GM23338 (cell line): ENCODE data around the gene NOPCHAP1.

Experiments used
- EZH2 ChIP-seq: fragments of 200-600 bp; sonication (generic); IDR thresholded peaks from one replicate; pipeline ENCODE4 v1.8.0; 2017; ENCODE audit warnings: antibody characterized with exemption, mild to moderate bottlenecking, low read depth; ENCODE audit not compliant: unreplicated experiment
- EZH2phosphoT487 ChIP-seq: fragments of 200-600 bp; sonication (generic); IDR thresholded peaks from one replicate; pipeline ENCODE4 v1.8.1; 2018; ENCODE audit warnings: antibody characterized with exemption; ENCODE audit not compliant: unreplicated experiment
- POLR2AphosphoS5 ChIP-seq: IDR thresholded peaks from 2 replicates; pipeline ENCODE4 v1.6.1; 2016; ENCODE audit warnings: antibody characterized with exemption, low read depth
- STAT1 ChIP-seq: IDR thresholded peaks from one replicate; pipeline ENCODE4 v1.6.1; 2016; ENCODE audit warnings: antibody characterized with exemption; ENCODE audit not compliant: unreplicated experiment
- ZNF114 ChIP-seq: fragments of 250-450 bp; sonication (Bioruptor Pico); IDR thresholded peaks from 2 replicates; pipeline ENCODE4 v1.5.0; 2020; ENCODE audit warnings: mild to moderate bottlenecking, moderate library complexity
- TF ChIP-seq, protein P1 (sequence below), 2 experiments: fragments of 200-600 bp in 1 of 2; sonication (generic) in 1 of 2; conservative IDR thresholded peaks; 2 replicates each; pipeline versions ENCODE4 v1.5.1 to v1.6.1; 2016 to 2017; ENCODE audit warnings: antibody characterized with exemption in 2 of 2, low read depth in 2 of 2, mild to moderate bottlenecking in 2 of 2, moderate library complexity in 1 of 2
- TF ChIP-seq, protein P2 (sequence below): IDR thresholded peaks from 2 replicates; pipeline ENCODE4 v1.6.1; 2016; ENCODE audit warnings: antibody characterized with exemption

DNA sequence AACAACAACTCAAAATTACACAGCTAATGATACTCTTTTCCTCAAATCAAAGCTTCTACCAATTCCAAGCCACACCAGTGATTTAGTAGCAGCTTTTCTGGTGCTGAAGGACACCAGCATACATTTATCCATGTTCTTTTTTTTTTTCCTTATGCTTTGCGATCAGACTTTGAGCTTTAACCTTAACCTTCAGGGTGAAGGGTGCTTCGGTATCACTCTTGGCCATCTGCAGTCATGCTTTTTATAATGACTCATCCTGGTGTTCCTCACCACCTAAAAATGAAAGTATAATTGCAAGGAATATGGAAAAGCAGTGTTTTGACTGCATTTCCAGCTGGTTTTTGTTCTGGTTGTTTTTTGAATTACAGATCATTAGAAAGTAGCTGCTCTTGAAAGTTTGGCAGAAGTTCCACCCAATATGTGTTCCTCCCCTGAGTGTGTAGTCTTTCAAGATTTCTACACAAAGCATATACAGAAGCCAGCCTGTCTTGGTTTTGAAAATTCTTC lies 26.7 kb upstream of the NOPCHAP1 start:
- TF ChIP-seq POLR2AphosphoS5 (no peak), ZNF114 (CRISPR knock-in tag) (no peak), STAT1 (no peak), EZH2 (no peak), EZH2phosphoT487 (no peak)
- TF ChIP-seq, protein P1, sequence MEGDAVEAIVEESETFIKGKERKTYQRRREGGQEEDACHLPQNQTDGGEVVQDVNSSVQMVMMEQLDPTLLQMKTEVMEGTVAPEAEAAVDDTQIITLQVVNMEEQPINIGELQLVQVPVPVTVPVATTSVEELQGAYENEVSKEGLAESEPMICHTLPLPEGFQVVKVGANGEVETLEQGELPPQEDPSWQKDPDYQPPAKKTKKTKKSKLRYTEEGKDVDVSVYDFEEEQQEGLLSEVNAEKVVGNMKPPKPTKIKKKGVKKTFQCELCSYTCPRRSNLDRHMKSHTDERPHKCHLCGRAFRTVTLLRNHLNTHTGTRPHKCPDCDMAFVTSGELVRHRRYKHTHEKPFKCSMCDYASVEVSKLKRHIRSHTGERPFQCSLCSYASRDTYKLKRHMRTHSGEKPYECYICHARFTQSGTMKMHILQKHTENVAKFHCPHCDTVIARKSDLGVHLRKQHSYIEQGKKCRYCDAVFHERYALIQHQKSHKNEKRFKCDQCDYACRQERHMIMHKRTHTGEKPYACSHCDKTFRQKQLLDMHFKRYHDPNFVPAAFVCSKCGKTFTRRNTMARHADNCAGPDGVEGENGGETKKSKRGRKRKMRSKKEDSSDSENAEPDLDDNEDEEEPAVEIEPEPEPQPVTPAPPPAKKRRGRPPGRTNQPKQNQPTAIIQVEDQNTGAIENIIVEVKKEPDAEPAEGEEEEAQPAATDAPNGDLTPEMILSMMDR (conservative IDR thresholded peaks at IDR 0.05; ENCODE audit: low read depth in 2 of 2) = no peak
- TF ChIP-seq, protein P2, sequence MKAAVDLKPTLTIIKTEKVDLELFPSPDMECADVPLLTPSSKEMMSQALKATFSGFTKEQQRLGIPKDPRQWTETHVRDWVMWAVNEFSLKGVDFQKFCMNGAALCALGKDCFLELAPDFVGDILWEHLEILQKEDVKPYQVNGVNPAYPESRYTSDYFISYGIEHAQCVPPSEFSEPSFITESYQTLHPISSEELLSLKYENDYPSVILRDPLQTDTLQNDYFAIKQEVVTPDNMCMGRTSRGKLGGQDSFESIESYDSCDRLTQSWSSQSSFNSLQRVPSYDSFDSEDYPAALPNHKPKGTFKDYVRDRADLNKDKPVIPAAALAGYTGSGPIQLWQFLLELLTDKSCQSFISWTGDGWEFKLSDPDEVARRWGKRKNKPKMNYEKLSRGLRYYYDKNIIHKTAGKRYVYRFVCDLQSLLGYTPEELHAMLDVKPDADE = no peak
